ENCODE results near the gene CLASP2.
"Not testable (repeated sequence)": the region's sequence is repeated elsewhere in the genome, so short reads cannot be mapped to it uniquely, and the experiment has no call there.

Gene CLASP2

GRCh38 chr3:33682770-33683169 lies 35.3 kb downstream of the CLASP2 start:
- DNase-seq = no peak

- DNase-seq = no peak
Measured at GRCh38 chr3:33681667-33682066, 36.4 kb downstream of the CLASP2 start.

GRCh38 chr3:33678073-33678472 lies 40.0 kb downstream of the CLASP2 start:
- DNase-seq = no peak

GRCh38 chr3:33673436-33673835 lies 44.6 kb downstream of the CLASP2 start:
- DNase-seq = not testable (repeated sequence)

GRCh38 chr3:33668618-33669017 lies 49.4 kb downstream of the CLASP2 start:
- no peak for DNase-seq

- no peak for DNase-seq
Measured at GRCh38 chr3:33665294-33665693, 52.8 kb downstream of the CLASP2 start.

GRCh38 chr3:33664195-33664594 lies 53.9 kb downstream of the CLASP2 start:
- no peak for DNase-seq

GRCh38 chr3:33663042-33663441 lies 55.0 kb downstream of the CLASP2 start:
- DNase-seq = no peak

- no peak for DNase-seq
Measured at GRCh38 chr3:33659856-33660434, 58.1 kb downstream of the CLASP2 start.

- DNase-seq = peak; percentile 82 to 85
Measured at GRCh38 chr3:33658991-33659848, 58.8 kb downstream of the CLASP2 start.

- no peak for DNase-seq
Measured at GRCh38 chr3:33658621-33658990, 59.4 kb downstream of the CLASP2 start.

GRCh38 chr3:33658039-33658438 lies 60.0 kb downstream of the CLASP2 start:
- no peak for DNase-seq

GRCh38 chr3:33652736-33653135 lies 65.3 kb downstream of the CLASP2 start:
- DNase-seq = no peak

GRCh38 chr3:33651101-33651500 lies 67.0 kb downstream of the CLASP2 start:
- not testable (repeated sequence) for DNase-seq

- no peak for DNase-seq
Measured at GRCh38 chr3:33650495-33650894, 67.6 kb downstream of the CLASP2 start.

GRCh38 chr3:33648793-33649192 lies 69.3 kb downstream of the CLASP2 start:
- no peak for DNase-seq

- DNase-seq = no peak
Measured at GRCh38 chr3:33646406-33646805, 71.6 kb downstream of the CLASP2 start.

GRCh38 chr3:33645060-33645647 lies 72.9 kb downstream of the CLASP2 start:
- DNase-seq = peak; percentile 34 to 48

GRCh38 chr3:33644582-33644981 lies 73.5 kb downstream of the CLASP2 start:
- peak in 1 of 2 experiments; percentile 20 for DNase-seq

GRCh38 chr3:33642806-33643205 lies 75.2 kb downstream of the CLASP2 start:
- DNase-seq = no peak

GRCh38 chr3:33639889-33640288 lies 78.2 kb downstream of the CLASP2 start:
- DNase-seq = no peak

- no peak for DNase-seq
Measured at GRCh38 chr3:33637482-33637881, 80.6 kb downstream of the CLASP2 start.

GRCh38 chr3:33636125-33636850 lies 81.8 kb downstream of the CLASP2 start:
- peak; percentile 64 to 67 for DNase-seq

Data from SHP77 (cell line).